GM19238 (cell line): ENCODE measurements around the gene KLC1.

Experiments
- DNase-seq: peaks from one replicate; pipeline ENCODE4 v3.0.0; 2011; ENCODE audit warnings: low spot score; ENCODE audit not compliant: insufficient read length

Gene KLC1

GRCh38 chr14:103749452-103749851, 120.4 kb downstream of the KLC1 start:
- no peak for DNase-seq

- no peak for DNase-seq
These were observed 120.8 kb downstream of the KLC1 start for GRCh38 chr14:103749860-103750259.
